Keratinocyte (primary cell): ENCODE measurements around the gene SLC16A9.
A peak's percentile ranks its signal among the peaks of the same experiment; 100 is the strongest.

ENCODE experiments used
- CTCF ChIP-seq, 3 experiments: IDR thresholded peaks in 1 of 3; conservative IDR thresholded peaks in 1 of 3; optimal IDR thresholded peaks in 1 of 3; 2 replicates in 2 of 3; 3 replicates in 1 of 3; pipeline versions ENCODE3 to v1.5.1; 2011; ENCODE audit warnings: low read length in 3 of 3, mild to moderate bottlenecking in 3 of 3, moderate library complexity in 2 of 3, control low read depth in 1 of 3, inconsistent platforms in 1 of 3; ENCODE audit not compliant: insufficient read depth in 2 of 3; ENCODE audit errors: extremely low read depth in 1 of 3
- EZH2 ChIP-seq: IDR thresholded peaks from one replicate; pipeline ENCODE4 v1.6.1; 2012; ENCODE audit warnings: inconsistent platforms, mild to moderate bottlenecking, low read length, moderate library complexity

- TF ChIP-seq CTCF (optimal IDR thresholded peaks at IDR 0.05 in 1 of 3, IDR thresholded peaks at IDR 0.05 in 1 of 3, conservative IDR thresholded peaks at IDR 0.05 in 1 of 3; ENCODE audit: extremely low read depth in 1 of 3, insufficient read depth in 2 of 3, low read length in 3 of 3) (peak; percentile 36 to 52 (median 45)), EZH2 (no peak)
Observed at GRCh38 chr10:59622320-59623132, 87.1 kb downstream of the SLC16A9 start.
